ENCODE data around the gene LCA5. TPM values are rescaled to one million over a fixed set of nuclear protein-coding genes. Genes with fewer than 3 reads are reported as not detected.

LCA5 gene
- total RNA-seq, 2 experiments from 2014 or later: not detected

DNA sequence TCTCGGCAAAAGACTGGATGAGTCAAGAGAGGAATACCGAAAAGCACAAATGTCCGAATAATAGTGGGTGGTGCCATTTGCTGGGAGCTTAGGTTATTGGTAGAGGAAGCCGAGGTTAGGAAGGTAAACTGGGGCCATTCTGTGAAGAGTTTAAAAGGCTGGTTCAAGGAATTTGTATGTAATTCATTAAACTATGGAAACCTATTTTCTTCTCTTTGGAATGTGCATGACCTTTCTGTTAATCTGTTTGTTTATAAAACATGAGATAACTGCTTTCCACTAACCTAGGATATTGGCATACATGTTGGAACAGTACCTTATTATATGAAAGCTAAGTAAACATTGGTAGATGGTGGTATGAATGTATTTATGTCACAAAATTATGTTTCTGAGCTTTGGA is 71.8 kb downstream of the LCA5 start:
- H3K4me1 ChIP-seq (ENCODE audit: insufficient read depth, low read length): no peaks in the 10 kb centered on the region
- ChIA-PET POLR2A (no interaction called here), CTCF (no interaction called here)
- no peaks in the 10 kb centered on the region for H3K9me3 ChIP-seq (ENCODE audit: control insufficient read depth in 1 of 2, insufficient read depth in 1 of 2, low read length in 2 of 2)
- TF ChIP-seq, protein P1, sequence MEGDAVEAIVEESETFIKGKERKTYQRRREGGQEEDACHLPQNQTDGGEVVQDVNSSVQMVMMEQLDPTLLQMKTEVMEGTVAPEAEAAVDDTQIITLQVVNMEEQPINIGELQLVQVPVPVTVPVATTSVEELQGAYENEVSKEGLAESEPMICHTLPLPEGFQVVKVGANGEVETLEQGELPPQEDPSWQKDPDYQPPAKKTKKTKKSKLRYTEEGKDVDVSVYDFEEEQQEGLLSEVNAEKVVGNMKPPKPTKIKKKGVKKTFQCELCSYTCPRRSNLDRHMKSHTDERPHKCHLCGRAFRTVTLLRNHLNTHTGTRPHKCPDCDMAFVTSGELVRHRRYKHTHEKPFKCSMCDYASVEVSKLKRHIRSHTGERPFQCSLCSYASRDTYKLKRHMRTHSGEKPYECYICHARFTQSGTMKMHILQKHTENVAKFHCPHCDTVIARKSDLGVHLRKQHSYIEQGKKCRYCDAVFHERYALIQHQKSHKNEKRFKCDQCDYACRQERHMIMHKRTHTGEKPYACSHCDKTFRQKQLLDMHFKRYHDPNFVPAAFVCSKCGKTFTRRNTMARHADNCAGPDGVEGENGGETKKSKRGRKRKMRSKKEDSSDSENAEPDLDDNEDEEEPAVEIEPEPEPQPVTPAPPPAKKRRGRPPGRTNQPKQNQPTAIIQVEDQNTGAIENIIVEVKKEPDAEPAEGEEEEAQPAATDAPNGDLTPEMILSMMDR (IDR thresholded peaks at IDR 0.05): no peak
- no peak overlapping the region for H3K4me3 ChIP-seq (ENCODE audit: low read length)
- H3K27ac ChIP-seq (ENCODE audit: low read depth in 1 of 2, low read length in 2 of 2): no peak overlapping the region
- DNase-seq (no peak), ATAC-seq (ENCODE audit: poor library complexity) (no peak)
- Mint-ChIP-seq H3K36me3 (ENCODE audit: low read depth) (no peaks in the 10 kb centered on the region), H3K4me1 (ENCODE audit: low read depth) (no peaks in the 10 kb centered on the region), H3K27me3 (peaks cover 28% of the 10 kb centered on the region), H3K27ac (no peak overlapping the region), H3K4me3 (no peak overlapping the region), H3K9me3 (no peaks in the 10 kb centered on the region)
- intact Hi-C loops (cut with DNase I, micrococcal nuclease): no loop called here
- peaks cover 0 to 11% of the 10 kb centered on the region in 2 experiments for H3K27me3 ChIP-seq (ENCODE audit: control insufficient read depth in 1 of 2, insufficient read depth in 2 of 2, low read length in 2 of 2)
- no peaks in the 10 kb centered on the region for H3K36me3 ChIP-seq (ENCODE audit: insufficient read depth, low read length)

DNA sequence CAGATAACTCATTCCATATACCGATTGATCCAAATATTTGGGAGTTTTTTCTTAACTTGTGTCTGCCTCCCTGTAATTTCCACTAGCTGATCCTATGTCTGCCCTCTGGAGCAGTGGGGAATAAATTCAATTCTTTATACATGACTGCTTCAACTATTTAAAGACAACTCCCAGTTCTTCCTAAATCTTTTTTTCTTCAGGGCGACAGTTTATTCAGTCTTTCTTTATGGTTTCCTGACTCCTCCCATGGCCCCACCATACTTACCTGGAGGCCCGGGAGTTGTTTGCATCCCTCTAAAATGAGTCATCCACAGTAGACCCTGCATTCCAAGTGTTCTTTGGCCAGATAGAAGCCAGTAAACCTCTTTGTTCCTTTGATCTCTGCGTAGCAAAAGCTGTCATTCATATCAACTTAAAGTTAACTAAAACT is 73.6 kb downstream of the LCA5 start:
- H3K27me3 ChIP-seq (ENCODE audit: control insufficient read depth in 1 of 2, insufficient read depth in 2 of 2, low read length in 2 of 2): peaks cover 0 to 4% of the 10 kb centered on the region in 2 experiments
- ChIA-PET CTCF (no interaction called here), POLR2A (no interaction called here)
- Mint-ChIP-seq H3K36me3 (ENCODE audit: low read depth) (no peaks in the 10 kb centered on the region), H3K4me1 (ENCODE audit: low read depth) (no peaks in the 10 kb centered on the region), H3K4me3 (no peak overlapping the region), H3K27me3 (peaks cover 23% of the 10 kb centered on the region), H3K27ac (no peak overlapping the region), H3K9me3 (no peaks in the 10 kb centered on the region)
- H3K36me3 ChIP-seq (ENCODE audit: insufficient read depth, low read length): no peaks in the 10 kb centered on the region
- no peak overlapping the region for H3K4me3 ChIP-seq (ENCODE audit: low read length)
- H3K27ac ChIP-seq (ENCODE audit: low read depth in 1 of 2, low read length in 2 of 2): no peak overlapping the region
- ATAC-seq (ENCODE audit: poor library complexity) (no peak), DNase-seq (no peak)
- H3K4me1 ChIP-seq (ENCODE audit: insufficient read depth, low read length): no peaks in the 10 kb centered on the region
- no peaks in the 10 kb centered on the region for H3K9me3 ChIP-seq (ENCODE audit: control insufficient read depth in 1 of 2, insufficient read depth in 1 of 2, low read length in 2 of 2)
- TF ChIP-seq, protein P1 (IDR thresholded peaks at IDR 0.05): no peak
- intact Hi-C loops (cut with DNase I, micrococcal nuclease): no loop called here

DNA sequence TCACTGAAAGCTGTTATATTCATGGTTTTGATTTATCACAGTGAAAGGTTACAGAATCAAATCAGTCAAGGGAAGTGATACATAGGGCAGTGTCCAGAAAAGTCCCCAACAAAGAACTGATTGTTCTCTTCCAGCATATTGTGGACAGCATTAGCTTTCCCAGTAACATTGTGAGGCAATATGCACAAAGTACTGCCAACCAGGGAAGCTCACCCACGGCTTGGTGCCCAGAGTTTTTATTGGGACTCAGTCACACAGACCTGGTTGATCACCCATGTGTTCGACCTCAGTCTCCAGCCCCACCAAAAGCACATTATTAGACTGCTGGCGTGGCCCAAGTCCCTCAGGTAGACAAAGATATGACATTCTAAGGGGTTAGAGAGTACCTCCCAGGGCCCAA is 76.0 kb downstream of the LCA5 start:
- CTCF ChIA-PET: no interaction called here
- H3K27me3 Mint-ChIP-seq: peaks cover 13% of the 10 kb centered on the region
- intact Hi-C loops (cut with DNase I, micrococcal nuclease): no loop called here
- Histone ChIP-seq H3K36me3 (ENCODE audit: insufficient read depth, low read length) (no peaks in the 10 kb centered on the region), H3K27me3 (ENCODE audit: control insufficient read depth in 1 of 2, insufficient read depth in 2 of 2, low read length in 2 of 2) (no peaks in the 10 kb centered on the region), H3K27ac (ENCODE audit: low read depth in 1 of 2, low read length in 2 of 2) (no peak overlapping the region), H3K4me1 (ENCODE audit: insufficient read depth, low read length) (no peaks in the 10 kb centered on the region), H3K9me3 (ENCODE audit: control insufficient read depth in 1 of 2, insufficient read depth in 1 of 2, low read length in 2 of 2) (no peaks in the 10 kb centered on the region), H3K4me3 (ENCODE audit: low read length) (no peak overlapping the region)
- ATAC-seq (ENCODE audit: poor library complexity): no peak
- no peak overlapping the region for H3K4me3 Mint-ChIP-seq
- no peaks in the 10 kb centered on the region for H3K9me3 Mint-ChIP-seq
- no peaks in the 10 kb centered on the region for H3K36me3 Mint-ChIP-seq (ENCODE audit: low read depth)
- no peaks in the 10 kb centered on the region for H3K4me1 Mint-ChIP-seq (ENCODE audit: low read depth)
- no peak overlapping the region for H3K27ac Mint-ChIP-seq
- POLR2A ChIA-PET: no interaction called here
- TF ChIP-seq, protein P1 (IDR thresholded peaks at IDR 0.05): no peak
- no peak for DNase-seq

Measured in CD4-positive, alpha-beta T cell (primary cell).